ENCODE measurements around the gene GJB3.

The GJB3 gene

DNA sequence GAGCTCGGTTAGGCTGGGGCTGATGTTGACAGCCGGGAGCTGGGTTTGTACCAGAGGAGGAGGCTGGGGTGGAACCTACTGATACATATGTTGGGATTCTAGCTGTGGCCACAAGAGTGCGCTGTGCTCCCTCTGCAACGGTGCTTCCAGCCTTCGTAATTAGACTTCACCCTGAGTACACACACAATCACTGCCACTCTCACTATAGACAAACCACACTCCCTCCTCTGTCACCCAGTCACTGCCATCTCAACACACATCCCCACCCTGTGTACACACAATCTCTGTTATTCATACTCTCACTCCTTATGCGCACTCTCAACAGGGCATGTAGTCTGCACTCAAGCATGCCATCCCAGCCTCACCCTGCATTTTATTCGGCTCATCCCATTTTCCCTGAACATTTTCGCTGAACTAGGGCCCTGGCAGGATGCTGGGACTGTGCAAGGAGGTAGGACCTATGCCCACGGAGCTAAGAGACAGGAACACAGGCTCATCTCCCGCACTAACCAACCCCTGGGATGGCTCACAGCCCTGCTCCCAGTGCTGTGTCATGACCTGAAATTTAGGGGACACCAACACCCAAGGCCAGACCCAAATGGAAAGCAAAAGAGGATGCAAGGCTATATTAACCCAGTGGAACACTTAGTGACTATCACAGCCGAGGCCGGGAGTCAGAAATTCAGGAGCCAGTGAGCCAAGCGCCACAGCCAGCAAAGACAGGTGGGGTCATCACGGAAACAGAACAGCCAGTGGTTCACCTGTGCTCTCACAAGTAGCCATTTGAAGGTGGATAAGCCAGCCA is 5.7 kb downstream of the GJB3 start:
- H3K4me1 ChIP-seq (ENCODE audit: control insufficient read depth in 1 of 2, insufficient read depth in 1 of 2, low read depth in 1 of 2, low read length in 1 of 2), result no peaks in the 10 kb centered on the region
- H3K36me3 ChIP-seq, result no peaks in the 10 kb centered on the region
- no peaks in the 10 kb centered on the region for H3K9me3 ChIP-seq
- no peak for TF ChIP-seq CTCF (IDR thresholded peaks at IDR 0.05)
- H3K27me3 ChIP-seq, result peaks cover 66% of the 10 kb centered on the region
- H3K4me3 ChIP-seq (ENCODE audit: low read depth in 1 of 2, low read length in 1 of 2), result no peak overlapping the region
- H3K27ac ChIP-seq, result no peak overlapping the region

- Histone ChIP-seq H3K4me1 (ENCODE audit: control insufficient read depth in 1 of 2, insufficient read depth in 1 of 2, low read depth in 1 of 2, low read length in 1 of 2) (no peaks in the 10 kb centered on the region), H3K27ac (no peak overlapping the region), H3K4me3 (ENCODE audit: low read depth in 1 of 2, low read length in 1 of 2) (no peak overlapping the region), H3K36me3 (no peaks in the 10 kb centered on the region), H3K9me3 (no peaks in the 10 kb centered on the region), H3K27me3 (peaks cover 66% of the 10 kb centered on the region)
- no peak for TF ChIP-seq CTCF (IDR thresholded peaks at IDR 0.05)
Observed at GRCh38 chr1:34787461-34788420, 6.7 kb downstream of the GJB3 start.

DNA sequence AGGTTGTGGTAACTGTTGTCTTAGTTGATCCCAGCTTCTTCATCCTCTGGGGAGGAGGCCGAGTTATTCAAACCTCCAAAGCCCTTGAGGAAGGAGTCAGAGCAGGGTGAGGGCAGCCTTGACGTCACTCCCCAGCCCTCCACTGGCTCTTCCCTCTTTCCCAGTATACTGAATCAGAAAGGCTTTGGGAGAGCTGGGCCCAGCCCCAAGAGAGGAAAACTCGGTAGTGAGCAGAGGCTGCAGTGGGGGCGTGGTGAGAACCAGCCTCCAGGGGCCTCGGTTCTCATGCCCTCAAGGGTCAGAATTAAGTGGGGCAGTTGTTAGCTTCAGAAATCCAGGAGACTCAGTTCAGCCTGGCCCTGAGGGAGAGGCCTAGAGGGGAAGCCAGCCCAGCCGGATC is 10.0 kb downstream of the GJB3 start:
- Histone ChIP-seq H3K36me3 (no peaks in the 10 kb centered on the region), H3K4me1 (ENCODE audit: control insufficient read depth in 1 of 2, insufficient read depth in 1 of 2, low read depth in 1 of 2, low read length in 1 of 2) (no peaks in the 10 kb centered on the region), H3K4me3 (ENCODE audit: low read depth in 1 of 2, low read length in 1 of 2) (no peak overlapping the region), H3K27me3 (peaks cover 72% of the 10 kb centered on the region), H3K27ac (no peak overlapping the region), H3K9me3 (no peaks in the 10 kb centered on the region)
- TF ChIP-seq CTCF (IDR thresholded peaks at IDR 0.05), result no peak

DNA sequence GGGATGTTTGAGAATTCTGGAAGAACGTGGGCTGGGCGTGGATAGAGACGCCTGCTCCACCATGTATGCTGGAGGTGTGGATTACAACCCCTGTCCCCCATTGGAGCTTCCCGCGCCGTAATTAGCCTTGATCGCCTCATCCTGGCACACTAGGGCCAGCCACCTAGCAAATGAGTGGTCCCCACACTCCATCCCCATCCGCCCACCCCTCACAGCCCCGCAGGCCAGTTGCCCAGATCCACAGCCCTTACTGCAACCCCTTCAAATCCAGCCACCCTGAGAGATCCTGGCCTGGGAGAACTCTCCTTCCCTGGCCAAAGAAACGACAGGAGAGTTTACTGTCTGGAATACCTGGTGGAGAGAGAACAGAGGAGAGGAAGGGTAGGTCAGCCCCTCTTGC is 11.4 kb downstream of the GJB3 start:
- Histone ChIP-seq H3K9me3 (no peaks in the 10 kb centered on the region), H3K4me3 (ENCODE audit: low read depth in 1 of 2, low read length in 1 of 2) (no peak overlapping the region), H3K27ac (no peak overlapping the region), H3K4me1 (ENCODE audit: control insufficient read depth in 1 of 2, insufficient read depth in 1 of 2, low read depth in 1 of 2, low read length in 1 of 2) (no peaks in the 10 kb centered on the region), H3K27me3 (peaks cover 68% of the 10 kb centered on the region), H3K36me3 (no peaks in the 10 kb centered on the region)
- TF ChIP-seq CTCF (IDR thresholded peaks at IDR 0.05), result no peak

DNA sequence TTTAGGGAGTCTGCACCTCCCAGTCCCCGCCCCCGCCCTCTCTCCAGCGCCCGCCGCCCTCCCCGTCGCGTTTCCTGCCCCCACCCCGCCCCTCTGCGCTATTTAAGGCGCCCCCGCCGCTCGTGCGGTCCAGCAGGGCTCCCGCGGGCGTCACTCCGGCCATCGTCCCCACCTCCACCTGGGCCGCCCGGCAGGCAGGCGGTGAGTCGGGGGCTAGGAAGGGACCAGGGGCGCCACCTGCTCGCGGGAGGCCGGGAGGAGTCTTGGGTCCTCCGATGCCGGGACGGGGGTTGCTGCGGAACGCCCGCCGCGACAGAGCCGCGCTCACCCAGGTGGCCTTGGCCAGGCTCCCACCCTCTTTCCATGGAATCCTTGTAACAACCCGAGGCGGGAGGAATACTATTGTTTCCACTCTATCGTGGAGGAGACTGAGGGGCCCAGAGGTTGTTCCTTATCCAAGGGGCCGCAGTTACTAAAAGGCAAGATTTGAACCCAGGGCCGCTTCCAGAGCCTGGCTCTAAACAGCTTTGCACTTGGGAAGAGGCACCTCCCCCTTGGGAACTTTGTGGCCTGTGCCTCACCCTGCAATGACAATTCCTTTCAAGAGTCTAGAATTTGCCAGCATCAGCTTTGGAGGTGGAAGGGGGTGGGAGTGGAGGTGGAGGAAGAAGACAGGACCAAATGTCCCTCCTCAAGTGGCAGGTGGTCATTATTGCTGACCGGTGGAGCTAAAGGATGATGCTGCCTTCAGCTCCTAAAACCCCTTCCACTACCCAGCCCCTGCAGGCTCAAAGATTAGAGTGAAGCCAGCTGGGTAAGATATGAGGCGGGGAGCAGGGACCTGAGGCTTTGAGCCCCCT is 12.1 kb downstream of the GJB3 start, which contains the start of gene GJA4:
GJA4 (plus strand) TSS at position 132 of the 860 bp plus-strand sequence. CDS start 1,215 bp downstream, outside the sequence.
- Histone ChIP-seq H3K27me3 (peaks cover 68% of the 10 kb centered on the region), H3K9me3 (no peaks in the 10 kb centered on the region)

More for the DNA sequence above, 12.1 kb downstream of the GJB3 start, which contains the start of gene GJA4:
- Histone ChIP-seq H3K4me3 (ENCODE audit: low read depth in 1 of 2, low read length in 1 of 2) (no peak within 1 kb of the TSS), H3K36me3 (no peaks in the 10 kb centered on the region), H3K4me1 (ENCODE audit: control insufficient read depth in 1 of 2, insufficient read depth in 1 of 2, low read depth in 1 of 2, low read length in 1 of 2) (no peaks in the 10 kb centered on the region), H3K27ac (no peak within 1 kb of the TSS)
- TF ChIP-seq CTCF (IDR thresholded peaks at IDR 0.05), result no peak
